Lower leg skin (tissue), 3 donors: Measurements from ENCODE around the gene CDX1.

Source experiments
- CTCF ChIP-seq, 3 donors: fragments of 450-650 bp; IDR thresholded peaks; one replicate each; pipeline ENCODE4 v1.5.1; 2016; ENCODE audit warnings: antibody characterized with exemption in 3 of 3, mild to moderate bottlenecking in 3 of 3, moderate library complexity in 2 of 3
- POLR2A ChIP-seq, 2 donors: fragments of 450-650 bp; IDR thresholded peaks; one replicate each; pipeline ENCODE4 v1.6.1; 2016 to 2017; ENCODE audit warnings: antibody characterized with exemption in 2 of 2, mild to moderate bottlenecking in 1 of 2, moderate library complexity in 1 of 2

GRCh38 chr5:150162142-150162513 lies 4.5 kb upstream of the CDX1 start:
- TF ChIP-seq CTCF (IDR thresholded peaks at IDR 0.05) = no peak
- TF ChIP-seq POLR2A (IDR thresholded peaks at IDR 0.05) = no peak
